ENCODE results near the gene CDX1.
A peak's percentile ranks its signal among the peaks of the same experiment; 100 is the strongest.

Gene CDX1

GRCh38 chr5:150157168-150157567 lies 9.4 kb upstream of the CDX1 start:
- TF ChIP-seq CTCF (IDR thresholded peaks at IDR 0.05; ENCODE audit: insufficient read depth, low read depth, low read length, missing control alignments): no peak

GRCh38 chr5:150158170-150158949 lies 8.2 kb upstream of the CDX1 start:
- no peak overlapping the region for H3K4me3 ChIP-seq (ENCODE audit: low read depth, low read length)
- no peak for TF ChIP-seq CTCF (IDR thresholded peaks at IDR 0.05; ENCODE audit: insufficient read depth, low read depth, low read length, missing control alignments)
- no peak for DNase-seq (ENCODE audit: low read depth)

More at GRCh38 chr5:150157168-150157567, 9.4 kb upstream of the CDX1 start:
- no peak overlapping the region for H3K4me3 ChIP-seq (ENCODE audit: low read depth, low read length)
- DNase-seq (ENCODE audit: low read depth): no peak

GRCh38 chr5:150159031-150159430 lies 7.5 kb upstream of the CDX1 start:
- no peak for TF ChIP-seq CTCF (IDR thresholded peaks at IDR 0.05; ENCODE audit: insufficient read depth, low read depth, low read length, missing control alignments)
- H3K4me3 ChIP-seq (ENCODE audit: low read depth, low read length): no peak overlapping the region
- DNase-seq (ENCODE audit: low read depth): no peak

GRCh38 chr5:150159741-150160179 lies 6.8 kb upstream of the CDX1 start:
- no peak overlapping the region for H3K4me3 ChIP-seq (ENCODE audit: low read depth, low read length)
- TF ChIP-seq CTCF (IDR thresholded peaks at IDR 0.05; ENCODE audit: insufficient read depth, low read depth, low read length, missing control alignments): no peak
- peak; percentile 43 for DNase-seq (ENCODE audit: low read depth)

- H3K4me3 ChIP-seq (ENCODE audit: low read depth, low read length): no peak overlapping the region
- no peak for TF ChIP-seq CTCF (IDR thresholded peaks at IDR 0.05; ENCODE audit: insufficient read depth, low read depth, low read length, missing control alignments)
- DNase-seq (ENCODE audit: low read depth): no peak
These were observed 6.0 kb upstream of the CDX1 start for GRCh38 chr5:150160448-150161081.

- DNase-seq (ENCODE audit: low read depth): peak; percentile 67
- H3K4me3 ChIP-seq (ENCODE audit: low read depth, low read length): no peak overlapping the region
- peak; percentile 97 for TF ChIP-seq CTCF (IDR thresholded peaks at IDR 0.05; ENCODE audit: insufficient read depth, low read depth, low read length, missing control alignments)
These were observed 5.1 kb upstream of the CDX1 start for GRCh38 chr5:150161242-150162141.

Measured in GM12865 (cell line).